Measurements from ENCODE around the gene KLHL12. TPM values are rescaled to one million over a fixed set of nuclear protein-coding genes. Genes with fewer than 3 reads are reported as not detected.
"Not testable (repeated sequence)": the region's sequence is repeated elsewhere in the genome, so short reads cannot be mapped to it uniquely, and the experiment has no call there.

The KLHL12 gene
- total and polyA plus RNA-seq, 2 donors (not counting 3 experiments of a cell fraction or from before 2014, with no cell fraction given), result 22.8 to 23.0 TPM

GRCh38 chr1:202938287-202938925 is 11.4 kb upstream of the KLHL12 start:
- Histone ChIP-seq H3K4me1 (ENCODE audit: control insufficient read depth, extremely low read depth, insufficient read depth, low read length) (no peaks in the 10 kb centered on the region), H3K79me2 (ENCODE audit: control insufficient read depth, insufficient read depth, low read length) (no peaks in the 10 kb centered on the region), H3K9me3 (replicated peaks; ENCODE audit: control insufficient read depth, insufficient read depth, low read length) (no peaks in the 10 kb centered on the region), H3K36me3 (ENCODE audit: control insufficient read depth in 2 of 2, extremely low read depth in 1 of 2, insufficient read depth in 2 of 2, low read length in 2 of 2) (peaks cover 12 to 16% of the 10 kb centered on the region in 2 experiments), H3K9ac (replicated peaks; ENCODE audit: extremely low read depth, insufficient read depth, low read length) (no peak overlapping the region), H3K27ac (ENCODE audit: insufficient read depth, low read depth, low read length) (no peak overlapping the region), H2AFZ (ENCODE audit: low read depth, low read length) (no peak overlapping the region), H3K9me1 (replicated peaks; ENCODE audit: control insufficient read depth, extremely low read depth, insufficient read depth, low read length) (no peaks in the 10 kb centered on the region), H3K27me3 (ENCODE audit: control insufficient read depth in 2 of 2, insufficient read depth in 2 of 2, low read length in 2 of 2) (no peaks in the 10 kb centered on the region), H3K4me3 (replicated peaks in 1 of 3; ENCODE audit: insufficient read depth in 1 of 3, low read depth in 1 of 3, low read length in 3 of 3) (no peak overlapping the region), H3K4me2 (ENCODE audit: insufficient read depth, low read length) (no peak overlapping the region), H4K20me1 (replicated peaks; ENCODE audit: control insufficient read depth, extremely low read depth, insufficient read depth, low read length) (peaks cover 2% of the 10 kb centered on the region)
- TF ChIP-seq GATA2 (IDR thresholded peaks at IDR 0.05; ENCODE audit: insufficient read depth, insufficient read length, low read depth, low read length) (no peak), POLR2A (IDR thresholded peaks at IDR 0.05; ENCODE audit: low read depth, low read length) (no peak), MAX (IDR thresholded peaks at IDR 0.05; ENCODE audit: insufficient read depth, insufficient read length) (no peak), FOS (IDR thresholded peaks at IDR 0.05; ENCODE audit: borderline replicate concordance, insufficient read depth, low read length) (no peak), POLR2AphosphoS5 (IDR thresholded peaks at IDR 0.05; ENCODE audit: insufficient read depth, low read depth, low read length) (no peak), CTCF (IDR thresholded peaks at IDR 0.05; ENCODE audit: extremely low read depth in 1 of 2, insufficient read depth in 1 of 2, low read depth in 1 of 2, low read length in 2 of 2) (no peak), MYC (IDR thresholded peaks at IDR 0.05; ENCODE audit: low read depth, low read length) (no peak), JUN (IDR thresholded peaks at IDR 0.05; ENCODE audit: borderline replicate concordance, insufficient read depth, insufficient read length, low read depth) (no peak)
- no peak for DNase-seq (ENCODE audit: low read depth, low spot score)
- dilution Hi-C loops (cut with MboI; ENCODE audit: extremely low pct_ligation_motif_present, low sequenced_read_pairs) (no loop called here), intact Hi-C loops (cut with micrococcal nuclease) (no loop called here)
- ChIA-PET POLR2A (no interaction called here), CTCF (no interaction called here)
- no TSS peak for BruUV-seq (replicated peaks)
- FAIRE-seq, result no peak

- FAIRE-seq; H3K79me2 ChIP-seq (ENCODE audit: control insufficient read depth, insufficient read depth, low read length); CTCF ChIA-PET; DNase-seq (ENCODE audit: low read depth, low spot score); H3K4me2 ChIP-seq (ENCODE audit: insufficient read depth, low read length); H4K20me1 ChIP-seq (replicated peaks; ENCODE audit: control insufficient read depth, extremely low read depth, insufficient read depth, low read length); H3K4me3 ChIP-seq (replicated peaks in 1 of 3; ENCODE audit: insufficient read depth in 1 of 3, low read depth in 1 of 3, low read length in 3 of 3); H3K4me1 ChIP-seq (ENCODE audit: control insufficient read depth, extremely low read depth, insufficient read depth, low read length); dilution Hi-C loops (cut with MboI; ENCODE audit: extremely low pct_ligation_motif_present, low sequenced_read_pairs); H3K36me3 ChIP-seq (ENCODE audit: control insufficient read depth in 2 of 2, extremely low read depth in 1 of 2, insufficient read depth in 2 of 2, low read length in 2 of 2); H3K27ac ChIP-seq (ENCODE audit: insufficient read depth, low read depth, low read length); H3K27me3 ChIP-seq (ENCODE audit: control insufficient read depth in 2 of 2, insufficient read depth in 2 of 2, low read length in 2 of 2); POLR2A ChIA-PET; H3K9ac ChIP-seq (replicated peaks; ENCODE audit: extremely low read depth, insufficient read depth, low read length); H3K9me1 ChIP-seq (replicated peaks; ENCODE audit: control insufficient read depth, extremely low read depth, insufficient read depth, low read length); intact Hi-C loops (cut with micrococcal nuclease); BruUV-seq (replicated peaks); H2AFZ ChIP-seq (ENCODE audit: low read depth, low read length); H3K9me3 ChIP-seq (replicated peaks; ENCODE audit: control insufficient read depth, insufficient read depth, low read length): not testable (repeated sequence)
These were observed 9.4 kb upstream of the KLHL12 start for GRCh38 chr1:202936409-202936808.

All from endothelial cell of umbilical vein (primary cell).